KOPT-K1 (cell line): ENCODE results near the gene SPANXN1.
"Not testable (repeated sequence)": the region's sequence is repeated elsewhere in the genome, so short reads cannot be mapped to it uniquely, and the experiment has no call there.

ENCODE experiments used
- H3K27ac ChIP-seq: fragments of 200-600 bp; sonication (generic); 2 replicates; pipeline ENCODE4 v1.5.1; 2016; ENCODE audit warnings: antibody characterized with exemption, mild to moderate bottlenecking, low read depth, low read length; ENCODE audit not compliant: poor library complexity, severe bottlenecking
- H3K36me3 ChIP-seq: fragments of 200-600 bp; sonication (generic); 2 replicates; pipeline ENCODE4 v1.5.1; 2017; ENCODE audit warnings: antibody characterized with exemption, mild to moderate bottlenecking, low read length, moderate library complexity; ENCODE audit not compliant: insufficient read depth
- H3K9me3 ChIP-seq: fragments of 200-600 bp; sonication (generic); 2 replicates; pipeline ENCODE4 v1.5.1; 2017; ENCODE audit warnings: antibody characterized with exemption, low read length, mild to moderate bottlenecking; ENCODE audit not compliant: insufficient read depth, poor library complexity, severe bottlenecking

SPANXN1 gene, protein sequence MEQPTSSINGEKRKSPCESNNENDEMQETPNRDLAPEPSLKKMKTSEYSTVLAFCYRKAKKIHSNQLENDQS

DNA sequence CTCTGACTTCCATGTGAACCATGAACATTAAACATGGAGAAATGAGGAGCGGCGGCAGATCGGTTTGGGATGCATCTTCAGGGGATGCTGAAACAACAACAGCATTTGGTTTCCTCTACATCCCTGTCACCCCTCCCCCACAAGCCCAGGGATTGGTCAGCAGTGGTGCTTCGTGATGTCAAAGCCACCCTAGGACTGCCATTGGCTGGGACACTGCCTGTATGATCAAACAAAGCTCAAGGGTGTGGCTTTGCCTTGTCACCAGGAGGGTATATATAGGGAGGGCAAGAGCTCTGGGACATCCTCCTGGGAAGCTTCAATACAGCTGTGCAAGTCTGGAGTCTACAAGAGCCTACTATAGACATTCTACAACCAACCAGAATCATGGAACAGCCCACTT is at the start of gene SPANXN1:
Gene SPANXN1, plus strand, starts transcription at position 301 of the 400 bp plus-strand sequence. Its CDS starts 84 bp downstream, at position 385.
- H3K27ac ChIP-seq, H3K9me3 ChIP-seq, H3K36me3 ChIP-seq: not testable (repeated sequence)

GRCh38 chrX:145199078-145199477 is 48.2 kb upstream of the SPANXN1 start:
- no peaks in the 10 kb centered on the region for H3K36me3 ChIP-seq
- H3K9me3 ChIP-seq: no peaks in the 10 kb centered on the region
- H3K27ac ChIP-seq: no peak overlapping the region

- Histone ChIP-seq H3K9me3 (no peaks in the 10 kb centered on the region), H3K27ac (no peak overlapping the region), H3K36me3 (no peaks in the 10 kb centered on the region)
Measured at GRCh38 chrX:145213504-145213903, 33.8 kb upstream of the SPANXN1 start.

GRCh38 chrX:145292218-145292617 is 44.9 kb downstream of the SPANXN1 start:
- Histone ChIP-seq H3K36me3 (no peaks in the 10 kb centered on the region), H3K27ac (no peak overlapping the region), H3K9me3 (no peaks in the 10 kb centered on the region)
